ENCODE data around the gene ATP6V0A4.

GRCh38 chr7:138657854-138658386 lies 140.1 kb downstream of the ATP6V0A4 start:
- TF ChIP-seq, protein P1, sequence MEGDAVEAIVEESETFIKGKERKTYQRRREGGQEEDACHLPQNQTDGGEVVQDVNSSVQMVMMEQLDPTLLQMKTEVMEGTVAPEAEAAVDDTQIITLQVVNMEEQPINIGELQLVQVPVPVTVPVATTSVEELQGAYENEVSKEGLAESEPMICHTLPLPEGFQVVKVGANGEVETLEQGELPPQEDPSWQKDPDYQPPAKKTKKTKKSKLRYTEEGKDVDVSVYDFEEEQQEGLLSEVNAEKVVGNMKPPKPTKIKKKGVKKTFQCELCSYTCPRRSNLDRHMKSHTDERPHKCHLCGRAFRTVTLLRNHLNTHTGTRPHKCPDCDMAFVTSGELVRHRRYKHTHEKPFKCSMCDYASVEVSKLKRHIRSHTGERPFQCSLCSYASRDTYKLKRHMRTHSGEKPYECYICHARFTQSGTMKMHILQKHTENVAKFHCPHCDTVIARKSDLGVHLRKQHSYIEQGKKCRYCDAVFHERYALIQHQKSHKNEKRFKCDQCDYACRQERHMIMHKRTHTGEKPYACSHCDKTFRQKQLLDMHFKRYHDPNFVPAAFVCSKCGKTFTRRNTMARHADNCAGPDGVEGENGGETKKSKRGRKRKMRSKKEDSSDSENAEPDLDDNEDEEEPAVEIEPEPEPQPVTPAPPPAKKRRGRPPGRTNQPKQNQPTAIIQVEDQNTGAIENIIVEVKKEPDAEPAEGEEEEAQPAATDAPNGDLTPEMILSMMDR (IDR thresholded peaks at IDR 0.05 in 4 of 5, conservative IDR thresholded peaks at IDR 0.05 in 1 of 5), result no peak
- TF ChIP-seq POLR2A (IDR thresholded peaks at IDR 0.05), result no peak
